CD14-positive monocyte (primary cell): Measurements from ENCODE around the gene CD93. TPM values are rescaled to one million over a fixed set of nuclear protein-coding genes. Genes with fewer than 3 reads are reported as not detected.

Source experiments
- DNase-seq, 3 donors: peaks; one replicate each; pipeline ENCODE4 v3.0.0-alpha.2; 2011 to 2022
- H2AFZ ChIP-seq: 2 replicates; pipeline ENCODE4 v1.6.0; 2012; ENCODE audit warnings: mild to moderate bottlenecking, low read depth, low read length, inconsistent platforms; ENCODE audit not compliant: insufficient read depth, poor library complexity, severe bottlenecking
- H3K27ac ChIP-seq, 2 donors: 1 replicate in 1 of 2; 2 replicates in 1 of 2; pipeline ENCODE4 v1.5.1; 2012 to 2013; ENCODE audit warnings: low read length in 2 of 2, control low read depth in 1 of 2, inconsistent platforms in 1 of 2, low read depth in 1 of 2, mild to moderate bottlenecking in 1 of 2
- H3K27me3 ChIP-seq, 2 donors: one replicate each; pipeline versions ENCODE4 v1.6.0 to v1.6.1; 2011 to 2013; ENCODE audit warnings: low read length in 2 of 2; ENCODE audit not compliant: control insufficient read depth in 2 of 2, insufficient read depth in 2 of 2
- H3K36me3 ChIP-seq, 2 donors: replicated peaks in 1 of 2; 1 replicate in 1 of 2; 2 replicates in 1 of 2; pipeline versions ENCODE4 v1.5.1 to v1.6.1; 2012 to 2013; ENCODE audit warnings: low read length in 2 of 2, control low read depth in 1 of 2, inconsistent platforms in 1 of 2, mild to moderate bottlenecking in 1 of 2; ENCODE audit not compliant: insufficient read depth in 2 of 2, control insufficient read depth in 1 of 2
- H3K4me1 ChIP-seq, 2 donors: 1 replicate in 1 of 2; 2 replicates in 1 of 2; pipeline versions ENCODE4 v1.5.1 to v1.6.1; 2012 to 2013; ENCODE audit warnings: low read length in 2 of 2, control low read depth in 1 of 2, inconsistent platforms in 1 of 2, mild to moderate bottlenecking in 1 of 2, moderate library complexity in 1 of 2; ENCODE audit not compliant: insufficient read depth in 2 of 2, control insufficient read depth in 1 of 2
- H3K4me2 ChIP-seq: replicated peaks from 2 replicates; pipeline ENCODE3; 2012; ENCODE audit warnings: low read length, moderate library complexity, mild to moderate bottlenecking; ENCODE audit not compliant: poor library complexity, severe bottlenecking; ENCODE audit errors: extremely low read depth
- H3K4me3 ChIP-seq, 3 experiments: fragments of 200-600 bp in 1 of 3; sonication (generic) in 1 of 3; replicated peaks in 1 of 3; 1 replicate in 2 of 3; 2 replicates in 1 of 3; pipeline ENCODE4 v1.5.1; 2011 to 2013; ENCODE audit warnings: low read length in 3 of 3, mild to moderate bottlenecking in 3 of 3, control low read depth in 2 of 3, low read depth in 2 of 3, inconsistent platforms in 1 of 3, moderate library complexity in 1 of 3
- H3K79me2 ChIP-seq: 2 replicates; pipeline ENCODE4 v1.6.0; 2012; ENCODE audit warnings: mild to moderate bottlenecking, control low read depth, inconsistent platforms, low read length, moderate library complexity; ENCODE audit not compliant: insufficient read depth
- H3K9ac ChIP-seq: 2 replicates; pipeline ENCODE4 v1.6.0; 2017; ENCODE audit warnings: low read length, mild to moderate bottlenecking; ENCODE audit not compliant: insufficient read depth, poor library complexity, severe bottlenecking
- H3K9me3 ChIP-seq, 2 donors: replicated peaks in 1 of 2; 1 replicate in 1 of 2; 2 replicates in 1 of 2; pipeline versions ENCODE4 v1.5.1 to v1.6.1; 2012 to 2013; ENCODE audit warnings: low read length in 2 of 2, control low read depth in 1 of 2; ENCODE audit not compliant: control insufficient read depth in 1 of 2, insufficient read depth in 1 of 2
- H4K20me1 ChIP-seq: 2 replicates; pipeline ENCODE4 v1.6.0; 2012; ENCODE audit warnings: mild to moderate bottlenecking, low read length, control low read depth, moderate library complexity; ENCODE audit not compliant: insufficient read depth
- H3K27ac Mint-ChIP-seq, 7 donors: one replicate each; pipeline ENCODE4 v1.8.0; 2020; ENCODE audit warnings: mild to moderate bottlenecking in 7 of 7, mixed read lengths in 7 of 7, moderate library complexity in 6 of 7, inconsistent platforms in 2 of 7
- H3K27me3 Mint-ChIP-seq, 3 donors: one replicate each; pipeline ENCODE4 v1.8.0; 2021 to 2022; ENCODE audit warnings: low read depth in 3 of 3, mild to moderate bottlenecking in 3 of 3, mixed read lengths in 3 of 3, moderate library complexity in 3 of 3, inconsistent platforms in 1 of 3
- H3K36me3 Mint-ChIP-seq, 2 donors: one replicate each; pipeline ENCODE4 v1.8.0; 2020; ENCODE audit warnings: mixed read lengths in 2 of 2, inconsistent platforms in 1 of 2, mild to moderate bottlenecking in 1 of 2
- H3K4me1 Mint-ChIP-seq: one replicate; pipeline ENCODE4 v1.8.0; 2020; ENCODE audit warnings: mild to moderate bottlenecking, mixed read lengths
- H3K4me3 Mint-ChIP-seq, 2 donors: one replicate each; pipeline ENCODE4 v1.8.0; 2020; ENCODE audit warnings: mild to moderate bottlenecking in 2 of 2, mixed read lengths in 2 of 2, moderate library complexity in 1 of 2
- H3K9me3 Mint-ChIP-seq, 7 donors: one replicate each; pipeline ENCODE4 v1.8.0; 2020 to 2022; ENCODE audit warnings: mixed read lengths in 7 of 7, mild to moderate bottlenecking in 6 of 7, moderate library complexity in 6 of 7, inconsistent platforms in 2 of 7
- WGBS: methylation state at CpG from one replicate; pipeline ENCODE4 v1.1.5; 2013; ENCODE audit warnings: missing lambda C conversion rate; ENCODE audit not compliant: insufficient coverage; 5-methylcytosine and 5-hydroxymethylcytosine counted together
- intact Hi-C, 2 donors: fragments of 100-400 bp; cut with micrococcal nuclease; formaldehyde crosslinking; loops; one replicate each; pipeline versions ENCODE4 v1.15.0 to v1.15.1; 2023
- polyA plus RNA-seq, 3 donors: library from polyadenylated mRNA; depleted of rRNA in 1 of 3; unstranded in 2 of 3; stranded (reverse) in 1 of 3; fragments of 300-500 nt in 2 of 3; fragments of >200 nt in 1 of 3; fragmentation: Illumina TruSeq in 2 of 3; gene quantifications; 1 replicate in 2 of 3; 2 replicates in 1 of 3; pipeline ENCODE4 v1.2.3, GENCODE V29; 2012 to 2021
- TF ChIP-seq, protein P1 (sequence below): fragments of 200-600 bp; IDR thresholded peaks from one replicate; pipeline ENCODE4 v1.8.0; 2022; ENCODE audit warnings: antibody characterized with exemption, mild to moderate bottlenecking

Gene CD93
- polyA plus RNA-seq, 3 donors, result 26.0 to 170 (median 48.9) TPM

DNA sequence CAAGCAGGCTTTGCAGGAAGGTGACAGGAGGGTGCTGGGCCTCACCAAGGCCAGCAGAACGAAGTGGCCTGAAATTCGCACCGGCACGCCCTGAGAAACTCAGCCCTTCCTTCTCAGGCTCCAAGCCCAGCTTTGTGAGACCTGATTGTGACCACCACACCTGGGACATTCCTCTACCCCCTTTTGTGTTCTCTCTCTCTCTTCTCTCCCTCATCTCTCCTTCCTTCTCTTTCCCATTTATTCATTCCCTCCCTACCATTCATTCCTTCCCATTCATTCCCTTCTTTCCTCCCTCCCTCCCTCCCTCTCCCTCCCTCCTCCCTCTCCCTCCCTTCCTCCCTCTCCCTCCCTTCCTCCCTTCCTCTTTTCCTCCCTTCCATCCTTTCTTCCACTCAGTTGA is 8.8 kb downstream of the CD93 start:
- 98% methylated on average over 4 of the region's 4 CpGs for WGBS
- no peak for DNase-seq
- H3K9me3 Mint-ChIP-seq, result no peaks in the 10 kb centered on the region

GRCh38 chr20:23074052-23074451 is 12.1 kb downstream of the CD93 start:
- peaks cover 0 to 3% (median 0%) of the 10 kb centered on the region in 3 donors for H3K27me3 Mint-ChIP-seq
- Histone ChIP-seq H3K9ac (no peak overlapping the region), H4K20me1 (peaks cover 40% of the 10 kb centered on the region), H3K79me2 (peaks cover 21% of the 10 kb centered on the region), H3K4me3 (no peak overlapping the region), H3K9me3 (no peaks in the 10 kb centered on the region), H3K4me2 (no peak overlapping the region), H3K36me3 (peaks cover 25 to 56% of the 10 kb centered on the region in 2 donors), H3K27ac (no peak overlapping the region), H2AFZ (no peak overlapping the region), H3K27me3 (no peaks in the 10 kb centered on the region), H3K4me1 (peaks cover 2 to 5% of the 10 kb centered on the region in 2 donors)
- peaks cover 60 to 76% of the 10 kb centered on the region in 2 donors for H3K36me3 Mint-ChIP-seq
- TF ChIP-seq, protein P1, sequence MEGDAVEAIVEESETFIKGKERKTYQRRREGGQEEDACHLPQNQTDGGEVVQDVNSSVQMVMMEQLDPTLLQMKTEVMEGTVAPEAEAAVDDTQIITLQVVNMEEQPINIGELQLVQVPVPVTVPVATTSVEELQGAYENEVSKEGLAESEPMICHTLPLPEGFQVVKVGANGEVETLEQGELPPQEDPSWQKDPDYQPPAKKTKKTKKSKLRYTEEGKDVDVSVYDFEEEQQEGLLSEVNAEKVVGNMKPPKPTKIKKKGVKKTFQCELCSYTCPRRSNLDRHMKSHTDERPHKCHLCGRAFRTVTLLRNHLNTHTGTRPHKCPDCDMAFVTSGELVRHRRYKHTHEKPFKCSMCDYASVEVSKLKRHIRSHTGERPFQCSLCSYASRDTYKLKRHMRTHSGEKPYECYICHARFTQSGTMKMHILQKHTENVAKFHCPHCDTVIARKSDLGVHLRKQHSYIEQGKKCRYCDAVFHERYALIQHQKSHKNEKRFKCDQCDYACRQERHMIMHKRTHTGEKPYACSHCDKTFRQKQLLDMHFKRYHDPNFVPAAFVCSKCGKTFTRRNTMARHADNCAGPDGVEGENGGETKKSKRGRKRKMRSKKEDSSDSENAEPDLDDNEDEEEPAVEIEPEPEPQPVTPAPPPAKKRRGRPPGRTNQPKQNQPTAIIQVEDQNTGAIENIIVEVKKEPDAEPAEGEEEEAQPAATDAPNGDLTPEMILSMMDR, result no peak
- H3K4me1 Mint-ChIP-seq, result peaks cover 21% of the 10 kb centered on the region
- no peak for DNase-seq
- no peak overlapping the region for H3K27ac Mint-ChIP-seq
- intact Hi-C loops, result no loop called here
- H3K4me3 Mint-ChIP-seq, result no peak overlapping the region
- WGBS, result 86% methylated on average over 2 of the region's 3 CpGs
- peaks cover 0 to 2% (median 0%) of the 10 kb centered on the region in 7 donors for H3K9me3 Mint-ChIP-seq

More for the DNA sequence above, 8.8 kb downstream of the CD93 start:
- H4K20me1 ChIP-seq, result peaks cover 63% of the 10 kb centered on the region
- peaks cover 32 to 37% of the 10 kb centered on the region in 2 donors for H3K4me1 ChIP-seq
- no peak overlapping the region for H3K4me2 ChIP-seq
- TF ChIP-seq, protein P1, result no peak
- peaks cover 0 to 2% (median 0%) of the 10 kb centered on the region in 3 donors for H3K27me3 Mint-ChIP-seq
- H3K27me3 ChIP-seq, result no peaks in the 10 kb centered on the region
- H3K79me2 ChIP-seq, result peaks cover 52% of the 10 kb centered on the region
- intact Hi-C loops, result no loop called here
- H3K36me3 Mint-ChIP-seq, result peaks cover 78 to 86% of the 10 kb centered on the region in 2 donors
- peak overlapping the region in 5 of 7 donors; percentile 22 to 82 (median 34) for H3K27ac Mint-ChIP-seq
- H3K36me3 ChIP-seq, result peaks cover 41 to 74% of the 10 kb centered on the region in 2 donors
- no peak overlapping the region for H2AFZ ChIP-seq
- H3K4me1 Mint-ChIP-seq, result peaks cover 53% of the 10 kb centered on the region
- no peak overlapping the region for H3K4me3 ChIP-seq
- no peak overlapping the region for H3K9ac ChIP-seq
- peak overlapping the region in 1 of 2 donors; percentile 38 for H3K27ac ChIP-seq
- no peak overlapping the region for H3K4me3 Mint-ChIP-seq
- H3K9me3 ChIP-seq, result no peaks in the 10 kb centered on the region
